GM19025 (cell line): Measurements from ENCODE around the gene PCDH7.

ENCODE experiments used
- ATAC-seq: cut with Tn5 transposase; IDR thresholded peaks from one replicate; pipeline ENCODE4 v1.9.1; 2021; ENCODE audit warnings: mild to moderate bottlenecking, low read depth, moderate library complexity; ENCODE audit not compliant: unreplicated experiment

The PCDH7 gene

GRCh38 chr4:30720021-30720660 is at the start of gene PCDH7:
Gene PCDH7, plus strand, starts transcription at chr4:30720369. Its CDS starts 1,054 bp downstream, at chr4:30721423.
- no peak for ATAC-seq

GRCh38 chr4:30671926-30672448 is 48.2 kb upstream of the PCDH7 start:
- ATAC-seq, result no peak

- no peak for ATAC-seq
These were observed 24.0 kb upstream of the PCDH7 start for GRCh38 chr4:30696191-30696590.

- no peak for ATAC-seq
These were observed 5.6 kb upstream of the PCDH7 start for GRCh38 chr4:30714408-30715031.

- ATAC-seq, result no peak
These were observed 4.0 kb upstream of the PCDH7 start for GRCh38 chr4:30716158-30716557.

- no peak for ATAC-seq
These were observed 3.4 kb upstream of the PCDH7 start for GRCh38 chr4:30716681-30717207.

- ATAC-seq, result no peak
These were observed 2.8 kb upstream of the PCDH7 start for GRCh38 chr4:30717208-30718020.

GRCh38 chr4:30718021-30718542 is 2.1 kb upstream of the PCDH7 start:
- ATAC-seq, result no peak

GRCh38 chr4:30718641-30719453 is 1.3 kb upstream of the PCDH7 start:
- no peak for ATAC-seq

GRCh38 chr4:30719454-30720020 is 632 bp upstream of the PCDH7 start:
- no peak for ATAC-seq

- no peak for ATAC-seq
These were observed 554 bp downstream of the PCDH7 start for GRCh38 chr4:30720661-30721184.

GRCh38 chr4:30721185-30722091 is 1.3 kb downstream of the PCDH7 start:
- ATAC-seq, result no peak

- ATAC-seq, result no peak
These were observed 1.9 kb downstream of the PCDH7 start for GRCh38 chr4:30722092-30722358.

GRCh38 chr4:30722359-30723200 is 2.4 kb downstream of the PCDH7 start:
- no peak for ATAC-seq

- no peak for ATAC-seq
These were observed 3.2 kb downstream of the PCDH7 start for GRCh38 chr4:30723201-30723955.

- no peak for ATAC-seq
These were observed 4.1 kb downstream of the PCDH7 start for GRCh38 chr4:30724247-30724646.

GRCh38 chr4:30725562-30725961 is 5.4 kb downstream of the PCDH7 start:
- ATAC-seq, result no peak
